ENCODE results near the gene CATSPERE.
"Not testable (repeated sequence)": the region's sequence is repeated elsewhere in the genome, so short reads cannot be mapped to it uniquely, and the experiment has no call there.

Gene CATSPERE

DNA sequence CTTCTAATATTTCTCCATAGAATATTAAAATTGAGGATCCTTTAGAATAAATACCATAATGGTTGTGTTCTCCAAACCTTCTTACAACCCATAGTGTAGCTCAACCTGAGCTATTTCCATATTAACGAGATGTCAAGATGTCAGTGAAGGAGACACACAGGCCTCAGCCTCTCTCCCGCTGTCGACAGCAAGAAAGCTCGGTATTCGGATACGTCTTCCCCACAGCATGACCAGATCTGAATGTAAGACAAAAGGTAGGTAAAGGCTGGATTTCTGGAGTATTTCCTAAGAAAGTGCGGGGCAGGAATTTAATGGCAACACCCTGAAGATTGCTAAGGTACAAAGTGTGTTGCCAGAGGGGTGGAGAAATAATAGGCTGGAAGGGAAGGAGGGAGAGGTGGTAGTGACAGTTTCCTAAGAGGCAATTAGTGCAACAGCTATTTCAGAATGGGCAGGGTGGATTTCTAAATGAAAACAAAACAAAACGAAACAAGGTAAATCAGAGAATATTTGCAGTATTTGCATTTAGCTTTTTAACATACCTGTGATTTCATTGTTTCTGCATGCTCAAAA, 11.1 kb upstream of the CATSPERE start:
- DNase-seq, result no peak

DNA sequence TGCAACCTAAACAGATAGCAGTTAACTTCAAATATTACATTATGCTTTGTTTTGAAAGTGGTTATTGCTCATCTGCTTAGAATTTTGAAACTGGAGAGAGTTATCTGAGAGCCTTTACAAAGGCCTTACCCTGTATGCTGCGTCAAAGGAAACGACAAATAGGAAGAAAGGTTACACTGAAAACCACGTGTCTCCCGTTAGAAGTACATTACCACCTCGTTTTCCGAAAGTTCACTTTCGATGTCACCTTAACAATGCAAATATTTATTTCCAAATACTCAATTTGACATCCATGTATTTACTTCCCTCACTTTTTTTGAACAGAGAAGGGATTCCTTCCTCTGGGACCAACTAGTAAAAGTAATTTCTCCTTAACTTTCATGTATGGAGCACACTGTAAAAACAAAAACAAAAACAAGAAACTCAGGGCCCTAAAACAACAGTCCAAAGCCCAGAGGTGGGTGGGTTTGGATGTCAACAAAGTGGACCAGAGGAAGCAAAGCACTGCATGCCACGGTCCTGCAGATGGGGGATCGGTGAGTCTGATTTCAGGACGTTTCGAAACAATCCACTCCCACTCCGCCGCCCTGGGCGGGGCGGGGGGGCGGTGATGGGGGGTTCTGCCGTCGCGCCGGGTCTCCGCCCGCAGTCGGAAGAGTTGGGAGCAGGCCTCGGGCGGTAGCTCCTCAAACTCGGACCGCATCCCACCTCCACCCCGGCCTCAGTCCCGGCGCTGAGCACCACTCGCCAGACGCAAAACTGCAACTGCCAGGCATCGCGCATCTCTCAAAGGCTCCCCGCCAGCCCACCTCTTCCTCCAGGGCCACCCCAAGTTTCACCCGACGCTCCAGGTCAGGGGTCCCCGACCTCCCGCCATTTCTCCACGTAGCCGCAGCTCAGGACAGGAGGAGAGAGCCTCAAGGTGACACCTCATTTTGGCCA, 10.2 kb upstream of the CATSPERE start:
- DNase-seq, result peak; percentile 53

DNA sequence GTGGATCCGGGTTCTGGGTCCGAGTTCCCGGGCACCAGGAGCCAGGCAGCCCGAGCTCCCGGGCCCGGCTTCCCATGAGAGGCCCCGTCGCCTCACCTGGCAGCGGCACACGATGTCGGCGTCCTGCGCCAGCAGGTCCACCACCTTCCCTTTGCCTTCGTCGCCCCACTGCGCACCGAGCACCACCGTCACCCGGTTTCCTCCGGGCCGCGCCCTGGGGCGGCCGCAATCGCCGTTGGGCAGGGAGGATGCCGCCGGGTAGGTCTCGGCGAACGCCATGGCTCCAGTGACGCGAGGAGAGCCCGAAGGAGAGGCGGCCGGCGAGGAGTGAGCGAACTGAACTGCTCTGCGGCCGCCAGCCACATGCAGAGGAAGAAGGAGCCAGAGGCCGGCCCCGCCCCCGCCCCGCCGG, 9.5 kb upstream of the CATSPERE start, which contains the start of gene ADSS2:
ADSS2 (minus strand) TSS at position 371 of the 412 bp plus-strand sequence; CDS start at position 279, 92 bp downstream.
- no peak for DNase-seq

DNA sequence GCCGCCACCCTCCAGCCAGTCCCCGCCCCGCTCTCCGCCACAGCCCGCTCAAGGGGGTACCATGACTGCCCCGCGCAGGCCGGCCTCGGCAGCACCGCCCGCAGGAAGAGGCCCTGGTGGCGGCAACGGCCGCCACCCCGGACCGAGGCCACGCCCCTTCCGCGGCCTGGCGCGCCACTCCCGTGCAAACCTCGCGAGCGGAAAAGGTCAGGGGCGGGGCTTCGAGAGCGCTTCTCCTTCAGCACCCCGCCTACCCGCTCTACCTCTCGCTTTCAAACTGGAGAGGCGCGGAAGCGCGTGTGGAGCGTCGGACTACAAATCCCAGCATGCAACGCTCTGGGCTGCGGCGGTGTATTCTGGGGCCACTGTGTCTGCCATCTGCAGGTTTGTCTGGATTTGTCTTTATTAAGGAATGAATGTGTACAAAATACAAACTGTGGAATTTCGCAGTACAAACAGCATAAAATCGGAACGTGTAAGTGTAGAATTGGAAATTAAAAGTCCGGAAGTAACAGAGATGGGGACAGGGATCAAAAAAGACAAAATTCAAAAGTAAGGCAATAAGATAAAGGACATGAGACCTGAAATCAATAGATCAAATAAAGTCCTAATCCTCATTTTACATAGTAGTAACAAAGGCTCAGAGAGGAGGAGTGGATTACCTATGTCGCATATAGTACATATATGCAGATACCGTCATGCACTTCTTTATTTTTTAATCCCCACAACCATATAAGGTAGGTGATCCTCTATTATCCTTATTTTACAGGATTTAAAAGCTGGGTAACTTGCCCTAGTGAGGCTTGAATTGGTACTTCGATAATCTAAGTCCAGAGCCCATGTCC, 8.9 kb upstream of the CATSPERE start:
- peak; percentile 99 for DNase-seq

DNA sequence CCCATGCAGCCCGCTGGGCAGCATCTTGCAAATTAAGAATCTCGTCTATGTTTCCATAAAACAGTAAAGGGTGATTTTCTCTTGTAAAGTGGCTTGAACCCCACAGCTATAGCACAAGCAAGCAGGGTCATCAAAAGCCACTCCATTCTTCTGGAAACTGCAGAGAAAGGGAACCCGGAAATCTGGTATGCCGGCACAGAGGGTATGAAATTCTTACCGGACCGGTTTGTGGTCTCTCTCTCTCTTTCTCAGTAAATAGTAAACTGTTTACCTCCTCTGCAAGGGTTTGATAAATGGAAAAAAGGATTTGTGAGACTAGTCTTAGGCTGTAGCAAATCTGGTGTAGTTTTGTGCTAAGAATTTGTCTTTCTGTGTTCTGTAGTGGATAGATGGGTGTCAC, 6.7 kb upstream of the CATSPERE start:
- no peak for DNase-seq

DNA sequence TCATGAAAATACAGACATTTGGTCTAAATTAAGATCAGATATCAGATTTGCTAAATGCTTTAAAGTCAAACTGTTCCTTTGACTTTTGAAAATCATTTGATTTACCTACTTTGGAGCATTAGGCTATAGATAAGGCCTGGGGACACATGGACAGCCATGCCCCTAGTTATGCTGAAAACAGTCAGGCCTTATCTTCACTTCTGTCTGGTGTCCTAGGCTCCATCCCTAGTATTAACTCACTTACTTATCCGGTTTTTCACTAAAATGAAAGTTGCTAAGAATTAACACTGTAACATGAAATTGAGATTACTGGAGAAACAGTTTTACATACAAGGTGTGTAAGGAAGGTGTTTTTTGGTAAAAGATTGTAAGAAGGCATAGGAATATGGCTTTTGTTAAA, 4.5 kb upstream of the CATSPERE start:
- DNase-seq, result no peak

DNA sequence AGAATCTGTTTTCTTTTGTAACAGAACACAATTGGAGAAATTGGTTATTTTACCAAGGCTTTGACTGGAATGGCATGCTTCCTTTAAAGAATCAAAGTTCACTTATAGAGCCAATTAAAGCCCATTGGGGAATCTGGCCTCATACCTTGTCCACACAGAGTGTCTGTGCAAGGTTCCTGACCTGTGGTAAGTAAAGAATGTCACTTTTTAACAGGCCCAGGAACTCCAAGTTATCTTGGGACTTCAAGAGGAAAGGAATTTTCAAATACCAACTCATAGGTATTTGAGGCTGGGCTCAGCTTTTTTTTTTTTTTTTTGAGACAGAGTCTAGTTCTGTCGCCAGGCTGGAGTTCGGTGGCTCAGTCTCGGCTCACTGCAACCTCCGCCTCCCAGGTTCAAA, 2.3 kb upstream of the CATSPERE start:
- no peak for DNase-seq

DNA sequence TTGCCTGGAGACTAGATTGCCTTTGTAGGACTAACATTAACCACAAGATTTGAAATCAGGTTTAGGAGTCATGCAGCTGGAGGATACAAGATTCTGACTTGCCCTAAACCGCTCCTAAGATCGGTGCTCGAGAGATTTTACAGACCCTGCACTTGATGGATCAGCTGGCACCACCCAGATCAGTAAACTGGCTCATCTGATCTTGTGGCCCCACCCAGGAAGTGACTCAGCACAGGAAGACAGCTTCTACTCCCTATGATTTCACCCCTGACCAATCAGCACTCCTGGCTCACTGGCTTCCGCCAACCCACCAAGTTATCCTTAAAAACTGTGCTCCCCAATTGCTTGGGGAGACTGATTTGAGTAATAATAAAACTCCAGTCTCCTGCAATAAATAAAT, 876 bp upstream of the CATSPERE start:
- DNase-seq, result peak; percentile 26

DNA sequence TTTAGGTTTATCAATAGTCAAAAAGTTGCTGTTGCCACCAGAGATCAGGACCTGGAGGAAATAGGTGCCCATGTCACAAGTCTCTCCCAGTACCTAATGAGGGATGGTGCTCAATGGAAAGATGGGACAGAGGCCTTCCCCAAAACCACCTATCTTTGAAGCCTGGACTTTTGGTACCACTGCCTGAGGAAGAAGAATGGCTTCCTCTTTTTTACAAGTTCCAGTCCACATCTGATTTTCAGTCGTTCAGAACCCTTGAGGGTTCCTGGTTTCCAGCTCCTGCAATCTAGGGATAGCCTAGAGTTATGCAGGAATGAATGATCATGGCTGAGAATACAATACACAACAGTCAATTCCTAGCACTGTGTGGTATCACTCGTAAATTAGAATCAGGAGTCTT, 5.7 kb downstream of the CATSPERE start:
- no peak for DNase-seq

DNA sequence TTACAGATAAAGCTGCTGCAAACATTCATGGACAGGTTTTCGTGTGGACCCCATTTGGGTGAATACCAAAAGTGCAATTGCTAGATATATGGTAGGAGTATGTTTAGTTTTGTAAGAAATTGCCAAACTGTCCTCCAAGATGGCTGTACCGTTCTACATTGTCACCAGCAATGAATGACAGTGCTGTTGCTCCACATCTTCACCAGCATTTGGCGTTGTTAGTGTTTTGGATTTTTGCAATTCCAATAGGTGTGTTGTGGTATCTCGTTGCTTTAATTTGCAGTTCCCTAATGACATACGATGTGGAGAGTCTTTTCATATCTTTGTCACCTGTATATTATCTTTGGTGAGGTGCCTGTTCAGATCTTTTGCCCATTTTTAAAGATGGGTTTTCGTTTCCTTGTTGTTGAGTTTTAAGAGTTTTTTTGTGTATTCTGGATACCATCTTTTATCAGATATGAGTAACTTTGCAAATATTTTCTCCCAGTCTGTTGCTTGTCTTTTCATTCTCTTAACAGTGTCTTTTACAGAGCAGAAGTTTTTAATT, 12.1 kb downstream of the CATSPERE start:
- DNase-seq, result no peak

DNA sequence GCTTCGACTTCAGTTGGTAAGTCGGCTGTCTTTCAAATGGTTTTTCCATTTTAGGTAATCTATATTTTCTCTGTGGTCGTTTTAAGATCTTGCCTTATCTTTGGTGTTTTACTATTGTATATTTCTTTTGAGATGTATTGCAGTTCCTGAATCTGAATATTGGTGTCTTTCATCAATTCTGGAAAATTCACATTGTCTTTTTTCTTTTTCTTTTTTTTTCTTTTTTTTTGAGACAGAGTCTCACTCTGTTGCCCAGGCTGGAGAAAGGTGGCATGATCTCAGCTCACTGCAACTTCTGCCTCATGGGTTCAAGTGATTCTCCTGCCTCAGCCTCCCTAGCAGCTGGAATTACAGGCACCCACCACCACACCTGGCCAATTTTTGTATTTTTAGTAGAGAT, 23.9 kb downstream of the CATSPERE start:
- DNase-seq, result not testable (repeated sequence)

DNA sequence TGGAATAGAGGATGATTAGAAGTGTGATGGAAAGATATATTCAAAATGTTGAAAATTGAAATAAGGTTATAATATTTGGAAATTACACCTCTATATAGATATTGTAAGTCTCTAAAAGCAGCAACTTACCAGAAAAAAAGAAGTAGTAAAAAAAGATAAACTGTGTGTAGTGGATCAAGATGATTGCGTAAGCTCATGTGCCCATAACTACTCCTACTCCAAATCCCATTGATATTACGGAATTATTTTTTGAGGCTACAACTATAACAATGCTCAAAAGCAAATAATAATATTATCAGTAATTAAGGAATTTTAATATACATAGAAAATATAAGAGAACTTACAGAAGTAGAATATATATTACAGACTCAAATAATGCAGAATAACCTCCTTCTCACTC, 33.6 kb downstream of the CATSPERE start:
- no peak for DNase-seq

DNA sequence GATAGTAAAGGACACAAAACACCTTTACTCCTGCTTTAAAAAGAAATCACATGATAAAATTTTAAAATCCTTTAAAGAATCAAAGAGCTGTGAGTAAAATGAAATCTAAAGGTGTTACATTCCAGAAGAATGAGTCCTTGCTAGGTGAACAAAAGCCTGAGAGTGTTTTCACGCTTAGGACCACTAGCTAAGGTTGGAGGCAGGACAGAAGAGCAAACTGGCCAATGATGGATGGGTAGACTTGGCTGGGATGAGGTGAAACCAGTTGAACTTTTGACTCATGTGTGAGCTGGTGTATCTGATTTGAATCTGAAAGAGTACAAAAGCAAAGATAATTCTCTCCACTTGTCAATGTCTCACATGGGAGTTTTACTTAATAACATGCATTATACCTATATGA, 35.1 kb downstream of the CATSPERE start:
- no peak for DNase-seq

DNA sequence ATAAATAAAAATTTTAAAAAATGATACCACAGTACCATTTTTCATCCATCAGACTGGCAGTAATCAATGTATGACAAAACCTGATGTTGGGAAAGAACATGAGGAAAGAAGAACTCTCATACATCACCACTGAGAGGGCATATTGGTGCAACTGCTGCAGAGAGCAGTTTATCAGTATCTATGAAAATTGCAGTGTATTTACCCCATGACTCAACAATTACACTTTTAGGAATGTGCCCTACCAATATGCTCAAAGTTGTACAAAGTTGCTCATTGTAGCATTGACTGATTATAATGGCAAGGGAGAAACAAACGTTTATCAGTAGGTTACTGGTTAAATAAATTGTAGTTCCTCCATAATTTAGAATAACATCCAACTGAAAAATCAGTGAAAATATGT, 36.7 kb downstream of the CATSPERE start:
- DNase-seq, result no peak

DNA sequence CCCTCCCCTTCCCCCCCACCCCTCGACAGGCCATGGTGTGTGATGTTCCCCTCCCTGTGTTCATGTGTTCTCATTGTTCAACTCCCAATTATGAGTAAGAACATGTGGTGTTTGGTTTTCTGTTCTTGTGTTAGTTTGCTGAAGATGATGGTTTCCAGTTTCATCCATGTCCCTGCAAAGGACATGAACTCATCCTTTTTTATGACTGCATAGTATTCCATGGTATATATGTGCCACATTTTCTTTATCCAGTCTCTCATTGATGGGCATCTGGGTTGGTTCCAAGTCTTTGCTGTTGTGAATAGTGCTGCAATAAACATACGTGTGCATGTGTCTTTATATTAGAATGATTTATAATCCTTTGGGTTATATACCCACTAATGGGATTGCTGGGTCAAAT, 38.4 kb downstream of the CATSPERE start:
- not testable (repeated sequence) for DNase-seq

DNA sequence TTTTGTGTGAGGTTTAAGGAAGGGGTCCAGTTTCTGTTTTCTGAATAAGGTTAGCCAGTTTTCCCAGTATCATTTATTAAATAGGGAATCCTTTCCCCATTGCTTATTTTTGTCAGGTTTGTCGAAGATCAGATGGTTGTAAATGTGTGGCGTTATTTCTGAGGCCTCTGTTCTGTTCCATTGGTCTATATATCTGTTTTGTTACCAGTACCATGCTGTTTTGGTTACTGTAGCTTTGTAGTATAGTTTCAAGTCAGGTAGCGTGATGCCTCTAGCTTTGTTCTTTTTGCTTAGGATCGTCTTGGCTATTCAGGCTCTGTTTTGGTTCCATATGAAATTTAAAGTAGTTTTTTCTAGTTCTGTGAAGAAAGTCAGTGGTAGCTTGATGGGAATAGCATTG, 39.4 kb downstream of the CATSPERE start:
- not testable (repeated sequence) for DNase-seq

DNA sequence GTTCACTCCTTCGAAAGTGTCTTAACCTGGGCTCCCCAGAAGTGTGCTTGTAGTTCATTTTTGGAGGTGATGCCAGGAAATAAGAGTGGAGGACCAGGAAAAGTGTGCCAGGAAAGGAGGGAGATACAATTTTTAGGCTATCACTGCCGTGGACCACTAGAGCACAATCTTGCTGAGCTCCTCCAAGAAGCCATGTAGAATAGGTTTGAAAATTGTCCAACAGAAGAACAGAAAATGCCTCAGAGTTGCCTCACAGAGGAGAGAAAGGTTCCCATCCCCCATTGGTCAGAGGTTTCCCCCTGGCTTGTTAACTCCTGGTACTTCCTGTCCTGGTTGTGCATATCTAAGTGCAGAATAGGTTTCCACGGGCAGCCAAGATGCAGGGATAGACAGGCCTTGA, 41.6 kb downstream of the CATSPERE start:
- DNase-seq, result no peak

DNA sequence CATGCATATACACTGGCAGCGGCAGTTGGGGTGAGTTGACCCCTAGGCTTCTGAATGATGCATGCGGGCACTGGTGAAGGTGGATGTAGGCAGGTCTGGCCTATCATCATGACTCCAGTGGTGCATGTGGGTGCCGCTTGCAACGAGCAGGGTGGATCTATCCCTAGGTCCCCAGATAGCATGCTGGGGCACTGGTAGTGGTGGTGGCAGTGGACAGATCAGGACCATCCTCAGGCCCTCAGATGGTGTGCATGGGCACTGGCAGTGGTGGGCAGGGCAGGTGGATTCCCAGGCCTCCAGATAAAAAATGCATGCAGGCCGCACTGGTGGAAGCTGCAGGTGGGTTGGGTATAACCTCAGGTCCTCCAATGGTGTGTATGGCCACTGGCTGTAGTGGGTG, 52.4 kb downstream of the CATSPERE start:
- no peak for DNase-seq

DNA sequence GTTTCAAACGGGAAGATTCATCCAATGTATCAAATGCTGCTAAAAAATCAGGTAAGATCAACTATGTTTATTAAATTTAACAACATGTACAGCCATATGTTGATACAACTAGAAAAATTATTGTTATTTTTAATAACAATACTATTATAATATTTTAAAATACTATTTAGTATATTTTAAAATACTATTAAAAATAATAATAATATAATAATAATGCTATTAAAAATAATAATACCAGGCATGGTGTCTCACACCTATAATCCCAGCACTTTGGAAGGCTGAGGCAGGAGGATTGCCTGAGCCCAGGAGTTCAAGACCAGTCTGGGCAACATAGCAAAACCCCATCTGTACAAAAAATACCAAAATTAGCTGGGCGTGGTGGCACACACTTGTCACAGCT, 54.6 kb downstream of the CATSPERE start:
- DNase-seq, result no peak

DNA sequence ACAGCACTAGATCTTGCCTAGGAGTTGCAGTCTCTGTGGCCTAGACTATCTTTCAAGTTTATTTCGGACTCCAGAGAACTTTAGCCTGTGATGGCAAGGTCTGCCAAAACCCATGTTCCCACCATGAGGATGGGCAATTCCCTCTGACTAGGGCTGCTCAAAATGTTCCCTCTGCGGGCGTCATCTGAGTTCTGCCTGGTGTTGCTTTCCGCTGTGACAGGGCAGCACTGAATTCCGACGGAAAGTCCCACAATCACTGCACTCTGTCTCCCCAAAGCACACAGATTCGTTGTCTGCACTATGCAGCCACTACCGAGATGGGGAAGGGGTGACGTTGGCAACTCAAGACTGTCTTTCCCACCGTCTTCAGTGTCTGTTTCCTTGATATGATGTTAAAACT, 75.2 kb downstream of the CATSPERE start:
- DNase-seq, result no peak

DNA sequence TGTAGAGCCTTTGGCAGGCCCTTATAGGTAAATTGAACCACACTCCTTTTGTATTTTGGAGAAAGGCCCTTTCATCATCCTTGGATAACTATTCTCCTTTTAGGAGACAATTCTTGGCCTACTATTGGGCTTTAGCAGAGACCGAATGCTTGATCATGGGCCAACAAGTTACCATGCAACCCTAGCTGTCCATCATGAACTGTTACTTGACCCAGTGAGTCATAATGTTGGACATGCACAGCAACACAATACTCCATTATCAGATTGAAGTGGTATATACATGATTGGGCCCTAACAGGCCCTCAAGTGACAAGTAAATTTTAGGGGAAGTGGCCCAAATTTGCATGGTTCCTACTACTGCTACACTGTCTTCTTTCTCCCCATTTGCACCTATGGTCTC, 84.4 kb downstream of the CATSPERE start:
- DNase-seq, result no peak

DNA sequence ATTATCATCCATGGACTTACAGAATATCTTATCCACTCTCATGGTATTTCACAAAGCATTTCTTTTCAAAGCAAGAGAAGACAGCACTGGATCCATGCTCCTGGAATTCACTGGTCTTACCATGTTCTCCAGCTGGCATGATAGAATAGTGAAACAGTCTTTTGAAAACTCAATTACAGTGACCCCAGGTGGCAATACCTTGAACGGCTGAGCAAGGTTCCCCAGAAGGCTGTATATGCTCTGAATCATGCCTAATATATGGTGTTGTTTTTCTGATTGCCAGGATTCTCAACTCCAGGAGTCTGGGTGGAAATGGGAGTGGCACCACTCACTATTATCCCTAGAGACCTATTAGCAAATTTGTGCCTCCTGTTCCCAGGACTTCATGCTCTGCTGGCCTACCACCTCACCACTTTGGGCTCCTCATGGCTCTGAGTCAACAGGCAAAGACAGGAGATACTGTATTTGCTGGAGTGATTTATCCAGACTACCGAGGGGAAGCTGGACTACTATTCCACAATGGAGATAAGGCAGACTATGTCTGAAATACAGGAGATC, 87.6 kb downstream of the CATSPERE start:
- DNase-seq, result no peak

DNA sequence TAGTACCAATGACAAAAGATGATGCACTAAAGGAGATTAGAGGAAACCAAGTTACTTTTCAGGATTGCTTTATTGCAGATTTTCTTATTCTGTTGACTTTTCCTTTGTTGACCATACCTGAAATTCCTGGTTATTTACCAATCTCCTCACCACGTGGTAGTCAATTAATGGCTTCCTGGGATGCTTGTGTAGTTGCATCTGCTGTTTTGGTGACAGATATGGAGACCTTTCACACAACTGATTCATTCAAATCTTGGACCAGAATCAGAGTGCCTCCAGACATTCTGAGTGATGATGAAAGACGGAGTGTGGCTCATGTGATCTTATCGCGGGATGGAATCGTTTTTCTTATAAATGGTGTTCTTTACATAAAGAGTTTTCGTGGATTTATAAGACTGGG, 91.3 kb downstream of the CATSPERE start:
- DNase-seq, result no peak

All from stimulated activated CD4-positive, alpha-beta T cell treated with anti-CD3 and anti-CD28 coated beads, Interleukin-1b, Interleukin-23, amount 100 ng/mL, for 48 hours (primary cell).